Ishikawa (cell line): Measurements from ENCODE around the gene CPT1B.

Source experiments
- REST ChIP-seq: IDR thresholded peaks from 2 replicates; pipeline ENCODE4 v1.6.1; 2012; ENCODE audit warnings: low read depth, mild to moderate bottlenecking
- TF ChIP-seq, protein P1 (sequence below): IDR thresholded peaks from 2 replicates; pipeline ENCODE4 v1.6.1; 2012

- TF ChIP-seq, protein P1, sequence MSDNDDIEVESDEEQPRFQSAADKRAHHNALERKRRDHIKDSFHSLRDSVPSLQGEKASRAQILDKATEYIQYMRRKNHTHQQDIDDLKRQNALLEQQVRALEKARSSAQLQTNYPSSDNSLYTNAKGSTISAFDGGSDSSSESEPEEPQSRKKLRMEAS: no peak; the same call in 1 of the 2 replicates
- no peak for TF ChIP-seq REST
Measured at GRCh38 chr22:50562523-50563412, 15.5 kb downstream of the CPT1B start, which contains the start of gene SYCE3.
